GM12872 (cell line): Measurements from ENCODE around the gene TM9SF1.

Experiments
- TF ChIP-seq, protein P1 (sequence below): IDR thresholded peaks from 3 replicates; pipeline ENCODE4 v1.5.1; 2011; ENCODE audit warnings: low read depth, mild to moderate bottlenecking, low read length, moderate library complexity; ENCODE audit not compliant: insufficient read depth

Gene TM9SF1

DNA sequence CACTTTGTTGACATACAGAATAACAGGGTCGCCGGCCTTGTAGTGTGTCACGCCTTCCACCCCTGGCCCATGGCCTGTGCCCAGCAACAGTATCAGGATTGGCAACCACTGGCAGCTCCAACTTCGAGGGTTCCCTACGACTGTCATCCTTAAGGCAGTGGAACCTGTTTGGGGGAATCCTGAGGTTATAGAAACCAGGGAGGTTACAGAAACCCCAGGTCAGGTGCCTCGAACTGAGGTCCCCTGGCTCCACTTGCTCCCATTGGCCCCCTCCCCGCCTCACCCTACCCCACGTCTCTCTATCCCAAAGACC is 412 bp downstream of the TM9SF1 start:
- TF ChIP-seq, protein P1, sequence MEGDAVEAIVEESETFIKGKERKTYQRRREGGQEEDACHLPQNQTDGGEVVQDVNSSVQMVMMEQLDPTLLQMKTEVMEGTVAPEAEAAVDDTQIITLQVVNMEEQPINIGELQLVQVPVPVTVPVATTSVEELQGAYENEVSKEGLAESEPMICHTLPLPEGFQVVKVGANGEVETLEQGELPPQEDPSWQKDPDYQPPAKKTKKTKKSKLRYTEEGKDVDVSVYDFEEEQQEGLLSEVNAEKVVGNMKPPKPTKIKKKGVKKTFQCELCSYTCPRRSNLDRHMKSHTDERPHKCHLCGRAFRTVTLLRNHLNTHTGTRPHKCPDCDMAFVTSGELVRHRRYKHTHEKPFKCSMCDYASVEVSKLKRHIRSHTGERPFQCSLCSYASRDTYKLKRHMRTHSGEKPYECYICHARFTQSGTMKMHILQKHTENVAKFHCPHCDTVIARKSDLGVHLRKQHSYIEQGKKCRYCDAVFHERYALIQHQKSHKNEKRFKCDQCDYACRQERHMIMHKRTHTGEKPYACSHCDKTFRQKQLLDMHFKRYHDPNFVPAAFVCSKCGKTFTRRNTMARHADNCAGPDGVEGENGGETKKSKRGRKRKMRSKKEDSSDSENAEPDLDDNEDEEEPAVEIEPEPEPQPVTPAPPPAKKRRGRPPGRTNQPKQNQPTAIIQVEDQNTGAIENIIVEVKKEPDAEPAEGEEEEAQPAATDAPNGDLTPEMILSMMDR, result no peak

DNA sequence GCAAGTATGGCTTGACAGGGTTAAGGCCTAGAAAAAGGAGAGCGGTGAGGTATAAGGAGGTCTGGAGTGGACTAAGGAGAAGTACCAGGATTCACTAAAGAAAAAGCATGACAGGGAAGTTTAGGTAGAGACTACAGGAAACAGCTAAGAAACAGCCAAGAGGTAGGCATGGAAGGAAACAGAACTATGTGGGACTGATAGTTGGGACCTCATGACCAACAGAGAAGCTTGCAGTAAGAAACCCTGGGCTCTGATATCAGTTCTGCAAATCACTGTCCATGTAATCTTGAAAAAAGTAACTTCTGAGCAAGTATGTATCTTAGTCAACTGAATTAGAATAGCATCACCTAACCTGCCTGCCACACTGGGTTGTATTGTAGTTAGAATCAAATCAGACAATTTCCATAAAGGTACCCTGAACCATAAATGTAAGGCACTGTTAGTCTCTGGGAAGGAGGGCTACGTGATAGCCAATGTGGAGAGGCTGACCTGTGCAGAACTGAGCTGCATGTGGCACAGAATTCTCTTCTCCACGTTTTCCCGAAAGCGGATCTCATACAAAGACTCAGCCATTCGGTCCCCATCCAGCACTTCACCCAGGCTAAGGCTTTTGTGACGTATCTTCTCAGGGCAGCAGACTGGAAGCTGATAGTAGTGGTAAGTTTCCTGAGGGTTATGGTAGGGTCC is 912 bp downstream of the TM9SF1 start:
- TF ChIP-seq, protein P1, result no peak

DNA sequence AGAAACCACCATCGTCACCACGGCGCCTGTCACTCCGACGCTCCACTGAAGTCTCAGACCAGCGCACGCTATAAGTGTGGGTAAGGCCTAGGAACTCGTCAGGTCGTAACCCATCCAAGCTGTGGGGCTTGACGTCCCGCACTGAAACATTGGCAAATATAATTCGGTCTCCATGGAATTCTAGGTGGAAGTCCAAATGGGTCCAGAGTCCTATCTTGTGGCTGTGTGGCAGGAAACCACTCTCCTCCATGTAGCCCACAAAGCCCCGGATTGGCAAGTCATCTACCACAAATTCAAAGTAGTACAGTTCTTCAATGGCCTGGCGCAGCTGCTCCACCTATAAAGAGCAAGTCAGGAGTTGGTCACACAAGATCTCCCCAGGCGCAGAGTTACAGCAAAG is 2.3 kb downstream of the TM9SF1 start:
- TF ChIP-seq, protein P1, result no peak

- TF ChIP-seq, protein P1, result no peak
Measured at GRCh38 chr14:24190416-24190815, 4.8 kb downstream of the TM9SF1 start.

GRCh38 chr14:24189460-24189859 is 5.8 kb downstream of the TM9SF1 start:
- TF ChIP-seq, protein P1, result no peak

GRCh38 chr14:24189059-24189375 is 6.2 kb downstream of the TM9SF1 start:
- TF ChIP-seq, protein P1, result no peak

- TF ChIP-seq, protein P1, result no peak
Measured at GRCh38 chr14:24188251-24189058, 6.8 kb downstream of the TM9SF1 start, which contains the start of gene IPO4. TSS of gene IPO4 (minus strand) at chr14:24188816. CDS start at chr14:24188787, 29 bp downstream.
